K562 (cell line): ENCODE measurements around the gene PIK3R6. TPM values are rescaled to one million over a fixed set of nuclear protein-coding genes. Genes with fewer than 3 reads are reported as not detected.

Experiments
- ATAC-seq: fragments of 200-7000 bp; cut with Tn5 transposase; 3 replicates; pipeline ENCODE4 v1.9.1; 2020; ENCODE audit warnings: moderate library complexity
- BruUV-seq: library from RNA; stranded (reverse); fragments of 400-500 nt; replicated peaks from 2 replicates; lab custom pipeline; 2021; lab: Mats Ljungman, UMichigan
- CTCF ChIA-PET: fragments of 300-600 bp; formaldehyde crosslinking; extraction: SDS; loops from one replicate; lab custom pipeline; 2021; ENCODE audit warnings: low intra/inter-chr PET ratio; lab: Yijun Ruan, JAX
- POLR2A ChIA-PET: fragments of 300-600, 350-650 bp; sonication (Branson Sonifier 250); formaldehyde crosslinking; extraction: SDS; loops from one replicate; lab custom pipeline; 2021; ENCODE audit warnings: antibody characterized with exemption, inconsistent platforms; lab: Yijun Ruan, JAX
- DNase-seq, 4 experiments: peaks; one replicate each; pipeline versions ENCODE4 v3.0.0 to v3.0.0-alpha.2; 2011 to 2018; ENCODE audit warnings: low spot score in 3 of 4, mixed read lengths in 3 of 4; ENCODE audit errors: extremely low read depth in 1 of 4
- FAIRE-seq: peaks from 2 replicates; lab custom pipeline; 2011; peaks lifted over from hg19 to GRCh38; lab: Jason Lieb, UNC
- H2AFZ ChIP-seq: 2 replicates; pipeline ENCODE4 v1.6.0; 2011; ENCODE audit warnings: low read depth, low read length, control low read depth, inconsistent platforms
- H3K27ac ChIP-seq: fragments of 200-600 bp; 3 replicates; pipeline ENCODE4 v1.8.0; 2011; ENCODE audit warnings: low read depth, mild to moderate bottlenecking, control low read depth, inconsistent platforms, low read length, moderate library complexity, mixed read lengths; ENCODE audit errors: extremely low read depth
- H3K27me3 ChIP-seq, 2 experiments: fragments of 300-600 bp in 1 of 2; 2 replicates in 1 of 2; 3 replicates in 1 of 2; pipeline versions ENCODE4 v1.6.0 to v1.8.0; 2011; ENCODE audit warnings: inconsistent platforms in 2 of 2, low read length in 2 of 2, mild to moderate bottlenecking in 1 of 2, mixed read lengths in 1 of 2, moderate library complexity in 1 of 2; ENCODE audit not compliant: control insufficient read depth in 2 of 2, insufficient read depth in 2 of 2
- H3K36me3 ChIP-seq: fragments of 300-600 bp; 3 replicates; pipeline ENCODE4 v1.8.0; 2011; ENCODE audit warnings: mild to moderate bottlenecking, low read length, inconsistent platforms; ENCODE audit not compliant: control insufficient read depth, insufficient read depth
- H3K4me1 ChIP-seq, 2 experiments: fragments of 200-600 bp in 1 of 2; replicated peaks in 1 of 2; 2 replicates in 1 of 2; 3 replicates in 1 of 2; pipeline versions ENCODE4 v1.5.1 to v1.8.0; 2011; ENCODE audit warnings: inconsistent platforms in 2 of 2, low read length in 2 of 2, mild to moderate bottlenecking in 1 of 2, mixed read lengths in 1 of 2, moderate library complexity in 1 of 2; ENCODE audit not compliant: control insufficient read depth in 2 of 2, insufficient read depth in 2 of 2
- H3K4me2 ChIP-seq: 2 replicates; pipeline ENCODE4 v1.6.1; 2011; ENCODE audit warnings: low read length, control low read depth, inconsistent platforms, mixed read lengths; ENCODE audit not compliant: insufficient read depth
- H3K4me3 ChIP-seq: fragments of 200-600 bp; sonication (generic), shearing (Covaris generic); 2 replicates; pipeline ENCODE4 v1.5.1; 2016; ENCODE audit warnings: control low read depth, inconsistent platforms
- H3K79me2 ChIP-seq: fragments of 200-600 bp; 3 replicates; pipeline ENCODE4 v1.8.0; 2011; ENCODE audit warnings: low read length, inconsistent platforms; ENCODE audit not compliant: control insufficient read depth, insufficient read depth
- H3K9ac ChIP-seq, 2 experiments: 2 replicates each; pipeline versions ENCODE4 v1.6.0 to v1.6.1; 2011; ENCODE audit warnings: low read depth in 2 of 2, low read length in 2 of 2, control low read depth in 1 of 2, inconsistent platforms in 1 of 2, mild to moderate bottlenecking in 1 of 2, mixed read lengths in 1 of 2; ENCODE audit not compliant: insufficient read depth in 1 of 2
- H3K9me1 ChIP-seq: one replicate; pipeline ENCODE4 v1.6.0; 2011; ENCODE audit warnings: inconsistent platforms, mild to moderate bottlenecking, low read length, moderate library complexity; ENCODE audit not compliant: control insufficient read depth, insufficient read depth
- H3K9me3 ChIP-seq: replicated peaks from 2 replicates; pipeline ENCODE4 v1.5.1; 2011; ENCODE audit warnings: low read depth, low read length, inconsistent platforms; ENCODE audit not compliant: control insufficient read depth, insufficient read depth
- H4K20me1 ChIP-seq: replicated peaks from 2 replicates; pipeline ENCODE4 v1.6.1; 2011; ENCODE audit warnings: low read length, inconsistent platforms, mixed read lengths; ENCODE audit not compliant: control insufficient read depth, insufficient read depth
- AFF4 ChIP-seq: sonication (generic); formaldehyde crosslinking; IDR thresholded peaks from 2 replicates; pipeline ENCODE4 v1.8.0; 2023; ENCODE audit warnings: mild to moderate bottlenecking, missing genetic modification reagents
- KHSRP ChIP-seq: fragments of 450-650 bp; IDR thresholded peaks from 2 replicates; pipeline ENCODE4 v1.6.1; 2017
- whole genome bisulfite sequencing: fragments of 100-300 bp; shearing (Covaris generic); methylation state at CpG from one replicate; pipeline ENCODE4 v1.1.6; 2016; ENCODE audit warnings: low coverage, mixed read lengths; ENCODE audit not compliant: insufficient coverage; ENCODE audit errors: missing lambda C conversion rate; 5-methylcytosine and 5-hydroxymethylcytosine counted together
- in situ Hi-C: fragments of 300-500 bp; cut with MboI; formaldehyde crosslinking; loops from 4 replicates; pipeline ENCODE4 v1.15.0; 2018; ENCODE audit warnings: inconsistent platforms, mixed read lengths
- intact Hi-C: fragments of 100-400 bp; cut with micrococcal nuclease; formaldehyde crosslinking; loops from 2 replicates; pipeline ENCODE4 v1.14.2; 2022
- polyA plus RNA-seq, 8 experiments: library from polyadenylated mRNA; depleted of rRNA in 4 of 8; stranded (reverse) in 5 of 8; unstranded in 3 of 8; fragments of >200 nt; fragmentation: Nextera tagmentation in 2 of 8; fragmentation: Illumina TruSeq in 1 of 8; extraction: Ambion mirVana in 2 of 8; extraction: Trizol in 1 of 8; gene quantifications; 2 replicates each; pipeline versions ENCODE4 v1.2.1 to v1.2.3, GENCODE V29; 2011 to 2014; ENCODE audit warnings: inconsistent platforms in 1 of 8, missing spikeins in 1 of 8
- total RNA-seq, 7 experiments: library from RNA; depleted of rRNA in 6 of 7; stranded (reverse); fragments of >200 nt in 6 of 7; fragmentation: Illumina TruSeq in 2 of 7; extraction: Trizol in 2 of 7; gene quantifications; 2 replicates each; pipeline versions ENCODE4 v1.2.1 to v1.2.3, GENCODE V29; 2011 to 2021; ENCODE audit warnings: low replicate concordance in 1 of 7
- TF ChIP-seq, protein P1 (sequence below): fragments of 450-650 bp; formaldehyde crosslinking; IDR thresholded peaks from 2 replicates; pipeline ENCODE4 v1.4.0; 2020; ENCODE audit warnings: mild to moderate bottlenecking, moderate library complexity

PIK3R6 gene
- total and polyA plus RNA-seq, 9 of the 15 experiments (the other 6 are each of a cell fraction or from before 2014, with no cell fraction given): 0.04 TPM; not detected in 8

DNA sequence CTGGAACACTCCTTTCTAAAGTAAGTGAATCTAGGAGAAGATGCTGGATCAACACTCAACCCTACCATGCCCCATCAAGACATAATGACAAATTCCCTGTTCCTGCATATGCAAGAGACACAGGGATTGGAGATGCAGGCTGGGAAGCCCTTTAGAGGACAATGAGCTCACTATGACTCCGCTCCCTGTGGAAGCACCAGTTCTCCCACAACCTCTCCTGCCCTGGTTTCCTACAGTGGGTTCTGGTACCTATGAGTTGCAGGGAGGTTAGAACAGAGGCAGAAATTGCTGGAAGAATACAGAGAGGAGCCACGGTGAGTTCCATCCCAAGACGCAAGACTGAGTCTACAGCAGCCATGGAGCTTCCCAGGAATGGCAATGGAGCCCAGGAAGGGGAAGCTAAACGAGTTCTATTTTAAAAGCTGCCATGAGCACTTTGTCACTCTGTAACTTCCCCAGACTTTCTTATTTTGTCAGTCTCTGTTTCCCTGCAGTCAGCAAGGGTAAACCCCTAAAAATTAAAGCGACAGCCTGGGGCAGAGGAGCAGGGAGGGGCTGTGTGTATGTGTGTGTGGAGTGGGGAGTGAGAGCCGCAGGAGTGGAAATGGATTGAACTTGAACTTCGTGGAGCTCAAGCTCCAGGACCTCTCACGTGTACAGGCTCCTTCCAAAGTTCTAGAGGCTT, 42.3 kb upstream of the PIK3R6 start:
- H3K4me3 ChIP-seq: no peak overlapping the region
- no peak overlapping the region for H3K9ac ChIP-seq
- intact Hi-C loops: no loop called here
- H4K20me1 ChIP-seq: no peaks in the 10 kb centered on the region
- no peak overlapping the region for H3K27ac ChIP-seq
- TF ChIP-seq, protein P1, sequence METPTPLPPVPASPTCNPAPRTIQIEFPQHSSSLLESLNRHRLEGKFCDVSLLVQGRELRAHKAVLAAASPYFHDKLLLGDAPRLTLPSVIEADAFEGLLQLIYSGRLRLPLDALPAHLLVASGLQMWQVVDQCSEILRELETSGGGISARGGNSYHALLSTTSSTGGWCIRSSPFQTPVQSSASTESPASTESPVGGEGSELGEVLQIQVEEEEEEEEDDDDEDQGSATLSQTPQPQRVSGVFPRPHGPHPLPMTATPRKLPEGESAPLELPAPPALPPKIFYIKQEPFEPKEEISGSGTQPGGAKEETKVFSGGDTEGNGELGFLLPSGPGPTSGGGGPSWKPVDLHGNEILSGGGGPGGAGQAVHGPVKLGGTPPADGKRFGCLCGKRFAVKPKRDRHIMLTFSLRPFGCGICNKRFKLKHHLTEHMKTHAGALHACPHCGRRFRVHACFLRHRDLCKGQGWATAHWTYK: no peak
- no peak for TF ChIP-seq AFF4 (CRISPR knock-in tag)
- no peak for TF ChIP-seq KHSRP
- TF ChIP-seq, all 486 proteins: peak for 0
- H3K79me2 ChIP-seq: no peaks in the 10 kb centered on the region
- H3K4me1 ChIP-seq: no peaks in the 10 kb centered on the region
- ATAC-seq (no peak), FAIRE-seq (no peak), DNase-seq (no peak)
- no peak overlapping the region for H2AFZ ChIP-seq
- no peaks in the 10 kb centered on the region for H3K36me3 ChIP-seq
- CTCF ChIA-PET: no interaction called here
- POLR2A ChIA-PET: interaction anchor here (0.7 kb wide), 1 partner anchor 256 kb away, joined by 3 read pairs; no protein-coding TSS in a partner anchor
- no peak overlapping the region for H3K4me2 ChIP-seq
- no peaks in the 10 kb centered on the region for H3K9me1 ChIP-seq
- BruUV-seq: no TSS peak
- H3K27me3 ChIP-seq: peaks cover 0 to 46% of the 10 kb centered on the region in 2 experiments; a peak in 2 of 5 replicates
- in situ Hi-C loops: no loop called here
- WGBS: 0% methylated on average over 8 of the region's 8 CpGs
- H3K9me3 ChIP-seq: no peaks in the 10 kb centered on the region
